HepG2 (cell line): ENCODE data around the gene GRIK5. TPM values are rescaled to one million over a fixed set of nuclear protein-coding genes. Genes with fewer than 3 reads are reported as not detected.

ENCODE experiments used
- ATAC-seq: fragments of 200-7000 bp; cut with Tn5 transposase; 3 replicates; pipeline ENCODE4 v1.9.1; 2020; ENCODE audit warnings: mild to moderate bottlenecking, moderate library complexity
- BruUV-seq: library from RNA; stranded (reverse); fragments of 400-500 nt; replicated peaks from 2 replicates; lab custom pipeline; 2021; lab: Mats Ljungman, UMichigan
- CTCF ChIA-PET: fragments of 300-600 bp; formaldehyde crosslinking; extraction: SDS; loops from one replicate; lab custom pipeline; 2021; ENCODE audit warnings: low total read pairs, inconsistent platforms, low intra/inter-chr PET ratio; lab: Yijun Ruan, JAX
- POLR2A ChIA-PET: fragments of 350-600 bp; sonication (Branson Sonifier 250); formaldehyde crosslinking; loops from one replicate; lab custom pipeline; 2020; ENCODE audit warnings: antibody characterized with exemption, inconsistent platforms; lab: Yijun Ruan, JAX
- DNase-seq: peaks from one replicate; pipeline ENCODE4 v3.0.0-alpha.2; 2015; ENCODE audit warnings: low spot score
- FAIRE-seq: peaks from 3 replicates; lab custom pipeline; 2011; peaks lifted over from hg19 to GRCh38; lab: Jason Lieb, UNC
- H2AFZ ChIP-seq: one replicate; pipeline ENCODE4 v1.6.1; 2011; ENCODE audit warnings: low read length, inconsistent platforms
- H3K27ac ChIP-seq: fragments of 300-600 bp; 3 replicates; pipeline ENCODE4 v1.8.0; 2011; ENCODE audit warnings: mixed run types, mild to moderate bottlenecking, mixed read lengths, low read length, inconsistent platforms; ENCODE audit not compliant: insufficient read depth; ENCODE audit errors: extremely low read length
- H3K27me3 ChIP-seq, 2 experiments: fragments of 200-600 bp in 1 of 2; 2 replicates in 1 of 2; 3 replicates in 1 of 2; pipeline versions ENCODE4 v1.6.0 to v1.8.0; 2011; ENCODE audit warnings: low read length in 2 of 2, mild to moderate bottlenecking in 2 of 2, moderate library complexity in 2 of 2, inconsistent platforms in 1 of 2; ENCODE audit not compliant: insufficient read depth in 2 of 2, control insufficient read depth in 1 of 2
- H3K36me3 ChIP-seq, 2 experiments: fragments of 200-600 bp in 1 of 2; replicated peaks in 1 of 2; 2 replicates in 1 of 2; 3 replicates in 1 of 2; pipeline versions ENCODE4 v1.5.1 to v1.8.0; 2011; ENCODE audit warnings: low read length in 2 of 2, inconsistent platforms in 1 of 2; ENCODE audit not compliant: insufficient read depth in 2 of 2, control insufficient read depth in 1 of 2
- H3K4me1 ChIP-seq: 2 replicates; pipeline ENCODE4 v1.5.1; 2012; ENCODE audit warnings: low read length, inconsistent platforms; ENCODE audit not compliant: insufficient read depth
- H3K4me2 ChIP-seq: 2 replicates; pipeline ENCODE4 v1.6.0; 2011; ENCODE audit warnings: low read depth, low read length, inconsistent platforms
- H3K4me3 ChIP-seq, 3 experiments: fragments of 200-600 bp in 1 of 3; sonication (generic), shearing (Covaris generic) in 1 of 3; replicated peaks in 1 of 3; 2 replicates each; pipeline ENCODE4 v1.5.1; 2011 to 2016; ENCODE audit warnings: low read length in 3 of 3, inconsistent platforms in 2 of 3, low read depth in 2 of 3, mild to moderate bottlenecking in 2 of 3, control low read depth in 1 of 3, mixed read lengths in 1 of 3; ENCODE audit not compliant: insufficient read depth in 1 of 3
- H3K79me2 ChIP-seq: one replicate; pipeline ENCODE4 v1.6.1; 2011; ENCODE audit warnings: low read length, inconsistent platforms; ENCODE audit not compliant: insufficient read depth
- H3K9ac ChIP-seq: 2 replicates; pipeline ENCODE4 v1.6.0; 2011; ENCODE audit warnings: mild to moderate bottlenecking, low read depth, low read length, inconsistent platforms; ENCODE audit not compliant: insufficient read depth
- H3K9me3 ChIP-seq: 2 replicates; pipeline ENCODE4 v1.5.1; 2012; ENCODE audit warnings: mild to moderate bottlenecking, low read length
- H4K20me1 ChIP-seq: 2 replicates; pipeline ENCODE4 v1.6.0; 2011; ENCODE audit warnings: inconsistent platforms, mild to moderate bottlenecking, low read length, moderate library complexity; ENCODE audit not compliant: insufficient read depth
- CREB1 ChIP-seq, 2 experiments: fragments of 450-650 bp in 1 of 2; IDR thresholded peaks; 2 replicates each; pipeline ENCODE4 v1.6.1; 2016 to 2017; ENCODE audit warnings: control low read depth in 1 of 2, mild to moderate bottlenecking in 1 of 2, missing compliant biosample characterization in 1 of 2, missing genetic modification characterization in 1 of 2
- DDIT3 ChIP-seq: sonication (generic); formaldehyde crosslinking; IDR thresholded peaks from 2 replicates; pipeline ENCODE4 v1.4.0; 2020; ENCODE audit warnings: mild to moderate bottlenecking, missing genetic modification reagents
- KDM5B ChIP-seq: sonication (generic); formaldehyde crosslinking; IDR thresholded peaks from 2 replicates; pipeline ENCODE4 v1.4.0; 2020; ENCODE audit warnings: missing genetic modification reagents, mild to moderate bottlenecking, borderline replicate concordance
- PHF8 ChIP-seq: sonication (generic); formaldehyde crosslinking; IDR thresholded peaks from 2 replicates; pipeline ENCODE4 v1.5.0; 2020; ENCODE audit warnings: missing genetic modification reagents
- SNAPC2 ChIP-seq: sonication (generic); formaldehyde crosslinking; IDR thresholded peaks from 2 replicates; pipeline ENCODE4 v1.8.1; 2022; ENCODE audit warnings: mild to moderate bottlenecking, missing genetic modification reagents
- TRIM24 ChIP-seq: sonication (generic); formaldehyde crosslinking; IDR thresholded peaks from 2 replicates; pipeline ENCODE4 v1.8.0; 2022; ENCODE audit warnings: mild to moderate bottlenecking, missing genetic modification reagents
- ZNF225 ChIP-seq: sonication (generic); formaldehyde crosslinking; IDR thresholded peaks from 2 replicates; pipeline ENCODE4 v1.4.0; 2020; ENCODE audit warnings: mild to moderate bottlenecking, missing genetic modification reagents
- ZNF557 ChIP-seq: sonication (generic); formaldehyde crosslinking; IDR thresholded peaks from 2 replicates; pipeline ENCODE4 v1.4.0; 2020; ENCODE audit warnings: missing genetic modification reagents
- ZNF652 ChIP-seq: IDR thresholded peaks from 2 replicates; pipeline ENCODE4 v1.6.1; 2016; ENCODE audit warnings: low read depth, borderline replicate concordance
- ZNF772 ChIP-seq: sonication (generic); formaldehyde crosslinking; IDR thresholded peaks from 2 replicates; pipeline ENCODE4 v1.5.0; 2020; ENCODE audit warnings: mild to moderate bottlenecking, missing genetic modification reagents
- ZNF781 ChIP-seq: sonication (generic); formaldehyde crosslinking; IDR thresholded peaks from 2 replicates; pipeline ENCODE4 v1.5.1; 2020; ENCODE audit warnings: borderline replicate concordance, mild to moderate bottlenecking, missing genetic modification reagents; ENCODE audit errors: not compliant biosample characterization
- WGBS: methylation state at CpG from one replicate; pipeline ENCODE4 v1.1.6; 2017; ENCODE audit warnings: low lambda C conversion rate; 5-methylcytosine and 5-hydroxymethylcytosine counted together
- in situ Hi-C: cut with HindIII; loops from 2 replicates; pipeline ENCODE4 v1.10.0; 2017; ENCODE audit warnings: low pct_unique_long_range_greater_than_20kb; ENCODE audit not compliant: extremely low pct_ligation_motif_present
- intact Hi-C: fragments of 100-400 bp; cut with micrococcal nuclease; formaldehyde crosslinking; loops from one replicate; pipeline ENCODE4 v1.10.0; 2022; ENCODE audit not compliant: unreplicated experiment
- polyA plus RNA-seq, 8 experiments: library from polyadenylated mRNA; depleted of rRNA in 3 of 8; stranded (reverse) in 7 of 8; unstranded in 1 of 8; fragments of >200 nt; fragmentation: Illumina TruSeq in 4 of 8; extraction: Trizol in 4 of 8; gene quantifications; 2 replicates each; pipeline versions ENCODE4 v1.2.1 to v1.2.3, GENCODE V29; 2011 to 2016; ENCODE audit warnings: low read depth in 4 of 8, missing spikeins in 1 of 8, mixed read lengths in 1 of 8; ENCODE audit not compliant: insufficient read depth in 1 of 8
- total RNA-seq, 5 experiments: library from RNA; depleted of rRNA; stranded (reverse); fragments of >200 nt; fragmentation: Illumina TruSeq; extraction: Trizol; gene quantifications; 2 replicates each; pipeline ENCODE4 v1.2.3, GENCODE V29; 2016; ENCODE audit warnings: low read depth in 1 of 5
- TF ChIP-seq, protein P1 (sequence below): sonication (generic); formaldehyde crosslinking; IDR thresholded peaks from 2 replicates; pipeline ENCODE4 v1.5.1; 2020; ENCODE audit warnings: missing genetic modification reagents, mild to moderate bottlenecking, borderline replicate concordance
- TF ChIP-seq, protein P2 (sequence below): sonication (generic); formaldehyde crosslinking; IDR thresholded peaks from 2 replicates; pipeline ENCODE4 v1.4.0; 2020; ENCODE audit warnings: missing genetic modification reagents

GRIK5 gene
- total and polyA plus RNA-seq, 2 of the 13 experiments (the other 11 are each of a cell fraction or from before 2014, with no cell fraction given): not detected

DNA sequence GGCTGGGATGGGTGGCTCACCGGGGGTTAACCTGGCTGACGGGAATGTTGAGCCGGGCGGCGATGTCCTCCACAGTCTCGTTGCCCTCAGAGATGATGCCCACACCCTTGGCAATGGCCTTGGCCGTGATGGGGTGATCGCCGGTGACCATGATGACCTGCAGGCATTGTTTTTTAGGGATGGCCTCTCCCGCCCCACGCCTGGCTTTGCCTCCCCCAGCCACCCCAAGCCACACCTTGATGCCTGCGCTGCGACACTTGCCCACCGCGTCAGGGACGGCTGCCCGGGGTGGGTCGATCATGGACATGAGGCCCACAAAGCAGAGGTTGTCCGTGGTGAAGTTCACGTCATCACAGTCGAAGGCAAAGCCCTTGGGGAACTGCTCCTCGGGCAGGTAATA, 92.1 kb downstream of the GRIK5 start:
- no peak for FAIRE-seq
- in situ Hi-C loops (no loop called here), intact Hi-C loops (no loop called here)
- Histone ChIP-seq H3K27ac (no peak overlapping the region), H3K27me3 (peaks cover 1 to 20% of the 10 kb centered on the region in 2 experiments; a peak in 3 of 5 replicates), H3K79me2 (no peaks in the 10 kb centered on the region), H3K4me1 (no peaks in the 10 kb centered on the region), H3K9ac (no peak overlapping the region), H3K4me3 (no peak overlapping the region), H2AFZ (no peak overlapping the region), H3K4me2 (no peak overlapping the region), H3K36me3 (no peaks in the 10 kb centered on the region), H4K20me1 (no peaks in the 10 kb centered on the region), H3K9me3 (no peaks in the 10 kb centered on the region)
- ChIA-PET POLR2A (no interaction called here), CTCF (no interaction called here)
- no peak for ATAC-seq
- DNase-seq: no peak
- TF ChIP-seq CREB1 (IDR thresholded peaks at IDR 0.05): peak; percentile 52
- TF ChIP-seq CREB1 (CRISPR knock-in tag; IDR thresholded peaks at IDR 0.05): no peak
- no peak for TF ChIP-seq ZNF652
- BruUV-seq: no TSS peak
- WGBS: 9% methylated on average over 6 of the region's 22 CpGs

DNA sequence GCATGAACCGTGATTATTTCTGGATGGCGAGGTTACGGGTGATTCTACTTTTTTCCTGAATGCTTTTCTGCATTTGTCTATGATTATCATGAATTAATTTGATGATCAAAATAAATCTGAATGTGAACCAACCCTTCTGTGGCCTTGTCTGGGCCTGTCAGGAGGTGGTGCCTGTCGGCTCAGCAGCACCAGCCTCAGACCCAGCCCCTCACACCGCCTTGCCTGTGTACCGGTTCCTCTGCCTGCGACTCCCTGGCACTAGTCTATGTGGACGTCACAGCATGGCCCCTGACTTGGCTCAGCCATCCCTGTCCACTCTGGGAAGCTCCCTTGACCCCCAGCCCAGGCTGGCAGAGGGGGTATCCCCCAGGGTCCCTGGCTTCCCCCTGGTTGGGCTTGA, 95.4 kb downstream of the GRIK5 start:
- POLR2A ChIA-PET: no interaction called here
- FAIRE-seq (no peak), ATAC-seq (no peak), DNase-seq (no peak)
- no peak overlapping the region for H2AFZ ChIP-seq
- CTCF ChIA-PET: no interaction called here
- no peaks in the 10 kb centered on the region for H3K79me2 ChIP-seq
- H4K20me1 ChIP-seq: no peaks in the 10 kb centered on the region
- H3K4me3 ChIP-seq: no peak overlapping the region
- H3K36me3 ChIP-seq: no peaks in the 10 kb centered on the region
- H3K9me3 ChIP-seq: no peaks in the 10 kb centered on the region
- H3K27ac ChIP-seq: no peak overlapping the region
- H3K9ac ChIP-seq: no peak overlapping the region
- peaks cover 4 to 20% of the 10 kb centered on the region in 2 experiments; a peak in 3 of 5 replicates for H3K27me3 ChIP-seq
- no peak for TF ChIP-seq ZNF772 (CRISPR knock-in tag)
- no peak for TF ChIP-seq DDIT3 (CRISPR knock-in tag)
- no peak for TF ChIP-seq ZNF781
- no peak for TF ChIP-seq ZNF225 (CRISPR knock-in tag)
- TF ChIP-seq, protein P1, sequence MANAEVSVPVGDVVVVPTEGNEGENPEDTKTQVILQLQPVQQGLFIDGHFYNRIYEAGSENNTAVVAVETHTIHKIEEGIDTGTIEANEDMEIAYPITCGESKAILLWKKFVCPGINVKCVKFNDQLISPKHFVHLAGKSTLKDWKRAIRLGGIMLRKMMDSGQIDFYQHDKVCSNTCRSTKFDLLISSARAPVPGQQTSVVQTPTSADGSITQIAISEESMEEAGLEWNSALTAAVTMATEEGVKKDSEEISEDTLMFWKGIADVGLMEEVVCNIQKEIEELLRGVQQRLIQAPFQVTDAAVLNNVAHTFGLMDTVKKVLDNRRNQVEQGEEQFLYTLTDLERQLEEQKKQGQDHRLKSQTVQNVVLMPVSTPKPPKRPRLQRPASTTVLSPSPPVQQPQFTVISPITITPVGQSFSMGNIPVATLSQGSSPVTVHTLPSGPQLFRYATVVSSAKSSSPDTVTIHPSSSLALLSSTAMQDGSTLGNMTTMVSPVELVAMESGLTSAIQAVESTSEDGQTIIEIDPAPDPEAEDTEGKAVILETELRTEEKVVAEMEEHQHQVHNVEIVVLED (CRISPR knock-in tag): no peak
- no peak for TF ChIP-seq PHF8 (CRISPR knock-in tag)
- no peak for TF ChIP-seq KDM5B
- TF ChIP-seq TRIM24 (CRISPR knock-in tag): no peak
- no peak for TF ChIP-seq SNAPC2 (CRISPR knock-in tag)
- TF ChIP-seq, protein P2, sequence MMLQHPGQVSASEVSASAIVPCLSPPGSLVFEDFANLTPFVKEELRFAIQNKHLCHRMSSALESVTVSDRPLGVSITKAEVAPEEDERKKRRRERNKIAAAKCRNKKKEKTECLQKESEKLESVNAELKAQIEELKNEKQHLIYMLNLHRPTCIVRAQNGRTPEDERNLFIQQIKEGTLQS: no peak
- TF ChIP-seq ZNF557: no peak
- in situ Hi-C loops (no loop called here), intact Hi-C loops (no loop called here)
- no peaks in the 10 kb centered on the region for H3K4me1 ChIP-seq
- 43% methylated on average over 8 of the region's 8 CpGs for WGBS
- no peak overlapping the region for H3K4me2 ChIP-seq
- no TSS peak for BruUV-seq
